ENCODE measurements around the gene SLC12A8.

GRCh38 chr3:125151442-125151817, 61.1 kb downstream of the SLC12A8 start:
- TF ChIP-seq CTCF (IDR thresholded peaks at IDR 0.05 in 4 of 5, conservative IDR thresholded peaks at IDR 0.05 in 1 of 5): no peak
- no peak for TF ChIP-seq POLR2A (IDR thresholded peaks at IDR 0.05)
